ENCODE measurements around the gene PPFIA3.

PPFIA3 gene

GRCh38 chr19:49086296-49086695, 33.0 kb upstream of the PPFIA3 start:
- H3K9me3 ChIP-seq (ENCODE audit: insufficient read depth, low read depth, low read length): no peaks in the 10 kb centered on the region
- peaks cover 49% of the 10 kb centered on the region for H3K36me3 ChIP-seq (ENCODE audit: insufficient read depth, low read depth, low read length)
- peak overlapping the region; percentile 84 for H3K4me3 ChIP-seq (ENCODE audit: low read length)
- no peaks in the 10 kb centered on the region for H3K4me1 ChIP-seq (ENCODE audit: insufficient read depth, low read length)
- H3K27me3 ChIP-seq (ENCODE audit: insufficient read depth, low read length): no peaks in the 10 kb centered on the region
- H3K27ac ChIP-seq (ENCODE audit: low read length): peak overlapping the region; percentile 16
- H3K9ac ChIP-seq (ENCODE audit: low read depth, low read length): peak overlapping the region; percentile 85

- no peak overlapping the region for H3K9ac ChIP-seq (ENCODE audit: low read depth, low read length)
- H3K27ac ChIP-seq (ENCODE audit: low read length): no peak overlapping the region
- no peaks in the 10 kb centered on the region for H3K4me1 ChIP-seq (ENCODE audit: insufficient read depth, low read length)
- H3K27me3 ChIP-seq (ENCODE audit: insufficient read depth, low read length): no peaks in the 10 kb centered on the region
- no peaks in the 10 kb centered on the region for H3K9me3 ChIP-seq (ENCODE audit: insufficient read depth, low read depth, low read length)
- H3K4me3 ChIP-seq (ENCODE audit: low read length): no peak overlapping the region
- H3K36me3 ChIP-seq (ENCODE audit: insufficient read depth, low read depth, low read length): peaks cover 97% of the 10 kb centered on the region
These were observed 27.8 kb upstream of the PPFIA3 start for GRCh38 chr19:49091391-49092038.

- no peak overlapping the region for H3K27ac ChIP-seq (ENCODE audit: low read length)
- no peak overlapping the region for H3K4me3 ChIP-seq (ENCODE audit: low read length)
- H3K27me3 ChIP-seq (ENCODE audit: insufficient read depth, low read length): no peaks in the 10 kb centered on the region
- H3K9ac ChIP-seq (ENCODE audit: low read depth, low read length): no peak overlapping the region
- H3K4me1 ChIP-seq (ENCODE audit: insufficient read depth, low read length): no peaks in the 10 kb centered on the region
- H3K36me3 ChIP-seq (ENCODE audit: insufficient read depth, low read depth, low read length): peaks cover 97% of the 10 kb centered on the region
- no peaks in the 10 kb centered on the region for H3K9me3 ChIP-seq (ENCODE audit: insufficient read depth, low read depth, low read length)
These were observed 26.7 kb upstream of the PPFIA3 start for GRCh38 chr19:49092686-49093085.

GRCh38 chr19:49094505-49095482, 24.6 kb upstream of the PPFIA3 start:
- Histone ChIP-seq H3K27ac (ENCODE audit: low read length) (no peak overlapping the region), H3K4me1 (ENCODE audit: insufficient read depth, low read length) (no peaks in the 10 kb centered on the region), H3K36me3 (ENCODE audit: insufficient read depth, low read depth, low read length) (peaks cover 99% of the 10 kb centered on the region), H3K9ac (ENCODE audit: low read depth, low read length) (no peak overlapping the region), H3K4me3 (ENCODE audit: low read length) (no peak overlapping the region), H3K27me3 (ENCODE audit: insufficient read depth, low read length) (no peaks in the 10 kb centered on the region), H3K9me3 (ENCODE audit: insufficient read depth, low read depth, low read length) (no peaks in the 10 kb centered on the region)

GRCh38 chr19:49097453-49098288, 21.7 kb upstream of the PPFIA3 start:
- Histone ChIP-seq H3K27ac (ENCODE audit: low read length) (no peak overlapping the region), H3K36me3 (ENCODE audit: insufficient read depth, low read depth, low read length) (peaks cover 96% of the 10 kb centered on the region), H3K9ac (ENCODE audit: low read depth, low read length) (no peak overlapping the region), H3K4me1 (ENCODE audit: insufficient read depth, low read length) (no peaks in the 10 kb centered on the region), H3K4me3 (ENCODE audit: low read length) (no peak overlapping the region), H3K9me3 (ENCODE audit: insufficient read depth, low read depth, low read length) (no peaks in the 10 kb centered on the region), H3K27me3 (ENCODE audit: insufficient read depth, low read length) (no peaks in the 10 kb centered on the region)

GRCh38 chr19:49098795-49099194, 20.5 kb upstream of the PPFIA3 start:
- Histone ChIP-seq H3K27ac (ENCODE audit: low read length) (no peak overlapping the region), H3K9me3 (ENCODE audit: insufficient read depth, low read depth, low read length) (no peaks in the 10 kb centered on the region), H3K36me3 (ENCODE audit: insufficient read depth, low read depth, low read length) (peaks cover 96% of the 10 kb centered on the region), H3K27me3 (ENCODE audit: insufficient read depth, low read length) (no peaks in the 10 kb centered on the region), H3K9ac (ENCODE audit: low read depth, low read length) (no peak overlapping the region), H3K4me1 (ENCODE audit: insufficient read depth, low read length) (no peaks in the 10 kb centered on the region), H3K4me3 (ENCODE audit: low read length) (no peak overlapping the region)

GRCh38 chr19:49101160-49101559, 18.2 kb upstream of the PPFIA3 start:
- no peak overlapping the region for H3K4me3 ChIP-seq (ENCODE audit: low read length)
- no peaks in the 10 kb centered on the region for H3K9me3 ChIP-seq (ENCODE audit: insufficient read depth, low read depth, low read length)
- H3K36me3 ChIP-seq (ENCODE audit: insufficient read depth, low read depth, low read length): peaks cover 96% of the 10 kb centered on the region
- no peaks in the 10 kb centered on the region for H3K4me1 ChIP-seq (ENCODE audit: insufficient read depth, low read length)
- H3K9ac ChIP-seq (ENCODE audit: low read depth, low read length): no peak overlapping the region
- H3K27ac ChIP-seq (ENCODE audit: low read length): no peak overlapping the region
- H3K27me3 ChIP-seq (ENCODE audit: insufficient read depth, low read length): no peaks in the 10 kb centered on the region

- Histone ChIP-seq H3K27me3 (ENCODE audit: insufficient read depth, low read length) (no peaks in the 10 kb centered on the region), H3K9me3 (ENCODE audit: insufficient read depth, low read depth, low read length) (no peaks in the 10 kb centered on the region), H3K27ac (ENCODE audit: low read length) (no peak overlapping the region), H3K4me3 (ENCODE audit: low read length) (no peak overlapping the region), H3K4me1 (ENCODE audit: insufficient read depth, low read length) (no peaks in the 10 kb centered on the region), H3K9ac (ENCODE audit: low read depth, low read length) (no peak overlapping the region), H3K36me3 (ENCODE audit: insufficient read depth, low read depth, low read length) (peaks cover 96% of the 10 kb centered on the region)
These were observed 17.0 kb upstream of the PPFIA3 start for GRCh38 chr19:49102303-49102702.

GRCh38 chr19:49103331-49104085, 15.8 kb upstream of the PPFIA3 start:
- Histone ChIP-seq H3K4me1 (ENCODE audit: insufficient read depth, low read length) (no peaks in the 10 kb centered on the region), H3K4me3 (ENCODE audit: low read length) (no peak overlapping the region), H3K9ac (ENCODE audit: low read depth, low read length) (no peak overlapping the region), H3K27ac (ENCODE audit: low read length) (no peak overlapping the region), H3K9me3 (ENCODE audit: insufficient read depth, low read depth, low read length) (no peaks in the 10 kb centered on the region), H3K36me3 (ENCODE audit: insufficient read depth, low read depth, low read length) (peaks cover 96% of the 10 kb centered on the region), H3K27me3 (ENCODE audit: insufficient read depth, low read length) (no peaks in the 10 kb centered on the region)

GRCh38 chr19:49104229-49104864, 15.0 kb upstream of the PPFIA3 start:
- Histone ChIP-seq H3K27ac (ENCODE audit: low read length) (no peak overlapping the region), H3K4me3 (ENCODE audit: low read length) (no peak overlapping the region), H3K36me3 (ENCODE audit: insufficient read depth, low read depth, low read length) (peaks cover 96% of the 10 kb centered on the region), H3K9me3 (ENCODE audit: insufficient read depth, low read depth, low read length) (no peaks in the 10 kb centered on the region), H3K27me3 (ENCODE audit: insufficient read depth, low read length) (no peaks in the 10 kb centered on the region), H3K9ac (ENCODE audit: low read depth, low read length) (no peak overlapping the region), H3K4me1 (ENCODE audit: insufficient read depth, low read length) (no peaks in the 10 kb centered on the region)

Measured in iPS-20b (cell line).